HCT116 (cell line): ENCODE data around the gene FRAS1.

ENCODE experiments used
- CBX3 ChIP-seq: IDR thresholded peaks from 2 replicates; pipeline ENCODE4 v1.6.1; 2012; ENCODE audit warnings: low read depth
- CTCF ChIP-seq, 3 experiments: fragments of 200-600 bp in 1 of 3; sonication (generic) in 1 of 3; IDR thresholded peaks in 2 of 3; conservative IDR thresholded peaks in 1 of 3; 2 replicates each; pipeline ENCODE4 v1.5.1; 2012 to 2017; ENCODE audit warnings: low read depth in 2 of 3, low read length in 2 of 3, antibody characterized with exemption in 1 of 3, borderline replicate concordance in 1 of 3, control low read depth in 1 of 3, mild to moderate bottlenecking in 1 of 3, mixed read lengths in 1 of 3, mixed run types in 1 of 3, moderate library complexity in 1 of 3; ENCODE audit not compliant: insufficient read depth in 1 of 3
- EGR1 ChIP-seq: IDR thresholded peaks from 2 replicates; pipeline ENCODE4 v1.6.1; 2012; ENCODE audit warnings: low read depth
- ELF1 ChIP-seq: IDR thresholded peaks from 2 replicates; pipeline ENCODE4 v1.6.1; 2012; ENCODE audit warnings: low read depth, borderline replicate concordance
- EZH2 ChIP-seq: fragments of 200-600 bp; sonication (generic); IDR thresholded peaks from 2 replicates; pipeline ENCODE4 v1.6.1; 2017; ENCODE audit warnings: antibody characterized with exemption, mixed run types
- MAX ChIP-seq: IDR thresholded peaks from 2 replicates; pipeline ENCODE4 v1.6.1; 2012
- POLR2A ChIP-seq: IDR thresholded peaks from 2 replicates; pipeline ENCODE4 v1.7.0; 2011; ENCODE audit warnings: borderline replicate concordance; ENCODE audit not compliant: insufficient read depth, insufficient read length; ENCODE audit errors: extremely low read depth
- POLR2AphosphoS5 ChIP-seq: IDR thresholded peaks from 2 replicates; pipeline ENCODE4 v1.6.1; 2011; ENCODE audit warnings: mild to moderate bottlenecking, low read depth, low read length, moderate library complexity
- RAD21 ChIP-seq: IDR thresholded peaks from 2 replicates; pipeline ENCODE4 v1.6.1; 2012; ENCODE audit warnings: low read depth, mild to moderate bottlenecking
- REST ChIP-seq: IDR thresholded peaks from 2 replicates; pipeline ENCODE4 v1.6.1; 2012; ENCODE audit warnings: low read depth
- SRF ChIP-seq: IDR thresholded peaks from 2 replicates; pipeline ENCODE4 v1.6.1; 2012; ENCODE audit warnings: low read depth
- ZBTB33 ChIP-seq: IDR thresholded peaks from 2 replicates; pipeline ENCODE4 v1.6.1; 2011; ENCODE audit warnings: mild to moderate bottlenecking, low read length, moderate library complexity; ENCODE audit not compliant: insufficient replicate concordance; ENCODE audit errors: extremely low read depth

GRCh38 chr4:78510681-78511080 is 453.6 kb downstream of the FRAS1 start:
- TF ChIP-seq CTCF (IDR thresholded peaks at IDR 0.05 in 2 of 3, conservative IDR thresholded peaks at IDR 0.05 in 1 of 3; ENCODE audit: borderline replicate concordance in 1 of 3, insufficient read depth in 1 of 3, low read depth in 2 of 3, low read length in 2 of 3) (no peak), CBX3 (no peak), POLR2AphosphoS5 (no peak), EZH2 (no peak), MAX (no peak), EGR1 (no peak), ELF1 (no peak), REST (no peak), POLR2A (no peak), ZBTB33 (no peak), SRF (no peak), RAD21 (no peak)
